Sigmoid colon (tissue), 4 donors: ENCODE results near the gene ADCY2.

Experiments used
- CTCF ChIP-seq, 4 experiments: fragments of 450-650 bp in 3 of 4; fragments of 200-600 bp in 1 of 4; IDR thresholded peaks; one replicate each; pipeline ENCODE4 v1.5.1; 2016 to 2019; ENCODE audit warnings: antibody characterized with exemption in 4 of 4, mild to moderate bottlenecking in 3 of 4, moderate library complexity in 2 of 4
- EP300 ChIP-seq, 4 donors: sonication (generic); formaldehyde crosslinking; IDR thresholded peaks; one replicate each; pipeline ENCODE4 v1.6.1; 2017; ENCODE audit warnings: antibody characterized with exemption in 4 of 4
- POLR2A ChIP-seq, 2 donors: fragments of 450-650 bp; IDR thresholded peaks; one replicate each; pipeline ENCODE4 v1.6.1; 2016; ENCODE audit warnings: antibody characterized with exemption in 2 of 2, mild to moderate bottlenecking in 2 of 2, moderate library complexity in 2 of 2
- POLR2AphosphoS5 ChIP-seq, 4 donors: sonication (generic); formaldehyde crosslinking; IDR thresholded peaks; one replicate each; pipeline ENCODE4 v1.6.1; 2017; ENCODE audit warnings: antibody characterized with exemption in 4 of 4

GRCh38 chr5:7419846-7420245, 23.9 kb downstream of the ADCY2 start:
- TF ChIP-seq CTCF (IDR thresholded peaks at IDR 0.05): no peak
- TF ChIP-seq POLR2A (IDR thresholded peaks at IDR 0.05): no peak
- TF ChIP-seq POLR2AphosphoS5 (IDR thresholded peaks at IDR 0.05): no peak
- TF ChIP-seq EP300 (IDR thresholded peaks at IDR 0.05): no peak
